ENCODE results near the gene GPATCH3.
"Not testable (repeated sequence)": the region's sequence is repeated elsewhere in the genome, so short reads cannot be mapped to it uniquely, and the experiment has no call there.

GPATCH3 gene

GRCh38 chr1:26873097-26873496 is 27.2 kb downstream of the GPATCH3 start:
- in situ Hi-C loops (cut with MboI; ENCODE audit: low sequenced_read_pairs); DNase-seq (ENCODE audit: low spot score in 2 of 2); H3K27me3 ChIP-seq (ENCODE audit: low read depth); H3K4me3 ChIP-seq; H3K9me3 ChIP-seq; H3K4me1 ChIP-seq: not testable (repeated sequence)
- H3K36me3 ChIP-seq (replicated peaks) = peaks cover 13% of the 10 kb centered on the region

GRCh38 chr1:26864610-26865480 is 35.4 kb downstream of the GPATCH3 start:
- peak; percentile 93 to 97 for DNase-seq (ENCODE audit: low spot score in 2 of 2)
- peaks cover 10% of the 10 kb centered on the region for H3K4me1 ChIP-seq

GRCh38 chr1:26863685-26864077 is 36.6 kb downstream of the GPATCH3 start:
- peaks cover 10% of the 10 kb centered on the region for H3K4me1 ChIP-seq
- no peak for DNase-seq (ENCODE audit: low spot score in 2 of 2)
- in situ Hi-C loops (cut with MboI; ENCODE audit: low sequenced_read_pairs) = no loop called here
- no peaks in the 10 kb centered on the region for H3K27me3 ChIP-seq (ENCODE audit: low read depth)
- H3K4me3 ChIP-seq = no peak overlapping the region; the same call in 1 of the 2 replicates
- H3K9me3 ChIP-seq = no peaks in the 10 kb centered on the region
- H3K36me3 ChIP-seq (replicated peaks) = no peaks in the 10 kb centered on the region

More at GRCh38 chr1:26864610-26865480, 35.4 kb downstream of the GPATCH3 start:
- no peaks in the 10 kb centered on the region for H3K9me3 ChIP-seq
- no peaks in the 10 kb centered on the region for H3K27me3 ChIP-seq (ENCODE audit: low read depth)
- H3K4me3 ChIP-seq = peak overlapping the region; percentile 52
- no peaks in the 10 kb centered on the region for H3K36me3 ChIP-seq (replicated peaks)
- in situ Hi-C loops (cut with MboI; ENCODE audit: low sequenced_read_pairs) = no loop called here

GRCh38 chr1:26862781-26863684 is 37.2 kb downstream of the GPATCH3 start, which contains the start of gene SFN:
Gene SFN, plus strand, starts transcription at chr1:26863149. Its CDS starts 64 bp downstream, at chr1:26863213.
- H3K4me3 ChIP-seq = peak within 1 kb of the TSS; percentile 52
- H3K27me3 ChIP-seq (ENCODE audit: low read depth) = no peaks in the 10 kb centered on the region

GRCh38 chr1:26861889-26862378 is 38.3 kb downstream of the GPATCH3 start:
- no peaks in the 10 kb centered on the region for H3K9me3 ChIP-seq
- no peak overlapping the region for H3K4me3 ChIP-seq
- H3K36me3 ChIP-seq (replicated peaks) = no peaks in the 10 kb centered on the region
- peaks cover 10% of the 10 kb centered on the region for H3K4me1 ChIP-seq
- H3K27me3 ChIP-seq (ENCODE audit: low read depth) = no peaks in the 10 kb centered on the region
- no peak for DNase-seq (ENCODE audit: low spot score in 2 of 2)
- in situ Hi-C loops (cut with MboI; ENCODE audit: low sequenced_read_pairs) = no loop called here

More at GRCh38 chr1:26862781-26863684, 37.2 kb downstream of the GPATCH3 start, which contains the start of gene SFN:
- peak in 1 of 2 experiments; percentile 56 for DNase-seq (ENCODE audit: low spot score in 2 of 2)
- Histone ChIP-seq H3K4me1 (peaks cover 10% of the 10 kb centered on the region), H3K36me3 (replicated peaks) (no peaks in the 10 kb centered on the region), H3K9me3 (no peaks in the 10 kb centered on the region)
- in situ Hi-C loops (cut with MboI; ENCODE audit: low sequenced_read_pairs) = no loop called here

- H3K9me3 ChIP-seq = no peaks in the 10 kb centered on the region
- in situ Hi-C loops (cut with MboI; ENCODE audit: low sequenced_read_pairs) = no loop called here
- no peak for DNase-seq (ENCODE audit: low spot score in 2 of 2)
- peaks cover 10% of the 10 kb centered on the region for H3K4me1 ChIP-seq
- no peaks in the 10 kb centered on the region for H3K27me3 ChIP-seq (ENCODE audit: low read depth)
- no peaks in the 10 kb centered on the region for H3K36me3 ChIP-seq (replicated peaks)
- H3K4me3 ChIP-seq = no peak overlapping the region
These were observed 39.0 kb downstream of the GPATCH3 start for GRCh38 chr1:26861286-26861701.

GRCh38 chr1:26858891-26859640 is 41.2 kb downstream of the GPATCH3 start:
- DNase-seq (ENCODE audit: low spot score in 2 of 2) = no peak
- Histone ChIP-seq H3K4me3 (no peak overlapping the region), H3K36me3 (replicated peaks) (peaks cover 2% of the 10 kb centered on the region), H3K9me3 (no peaks in the 10 kb centered on the region), H3K27me3 (ENCODE audit: low read depth) (no peaks in the 10 kb centered on the region), H3K4me1 (peaks cover 1% of the 10 kb centered on the region)
- in situ Hi-C loops (cut with MboI; ENCODE audit: low sequenced_read_pairs) = no loop called here

- Histone ChIP-seq H3K27me3 (ENCODE audit: low read depth) (no peaks in the 10 kb centered on the region), H3K9me3 (no peaks in the 10 kb centered on the region), H3K36me3 (replicated peaks) (peaks cover 11% of the 10 kb centered on the region), H3K4me3 (no peak overlapping the region), H3K4me1 (no peaks in the 10 kb centered on the region)
- in situ Hi-C loops (cut with MboI; ENCODE audit: low sequenced_read_pairs) = no loop called here
- no peak for DNase-seq (ENCODE audit: low spot score in 2 of 2)
These were observed 42.1 kb downstream of the GPATCH3 start for GRCh38 chr1:26858160-26858559.

- H3K4me3 ChIP-seq = no peak overlapping the region
- in situ Hi-C loops (cut with MboI; ENCODE audit: low sequenced_read_pairs) = no loop called here
- no peaks in the 10 kb centered on the region for H3K9me3 ChIP-seq
- peaks cover 17% of the 10 kb centered on the region for H3K36me3 ChIP-seq (replicated peaks)
- H3K4me1 ChIP-seq = no peaks in the 10 kb centered on the region
- no peak for DNase-seq (ENCODE audit: low spot score in 2 of 2)
- no peaks in the 10 kb centered on the region for H3K27me3 ChIP-seq (ENCODE audit: low read depth)
These were observed 42.7 kb downstream of the GPATCH3 start for GRCh38 chr1:26857473-26858060.

- Histone ChIP-seq H3K4me1 (no peaks in the 10 kb centered on the region), H3K9me3 (no peaks in the 10 kb centered on the region), H3K36me3 (replicated peaks) (peaks cover 22% of the 10 kb centered on the region), H3K27me3 (ENCODE audit: low read depth) (no peaks in the 10 kb centered on the region), H3K4me3 (no peak overlapping the region)
- in situ Hi-C loops (cut with MboI; ENCODE audit: low sequenced_read_pairs) = no loop called here
- DNase-seq (ENCODE audit: low spot score in 2 of 2) = no peak
These were observed 43.4 kb downstream of the GPATCH3 start for GRCh38 chr1:26856604-26857469.

- DNase-seq (ENCODE audit: low spot score in 2 of 2) = no peak
- in situ Hi-C loops (cut with MboI; ENCODE audit: low sequenced_read_pairs) = no loop called here
- Histone ChIP-seq H3K4me1 (no peaks in the 10 kb centered on the region), H3K27me3 (ENCODE audit: low read depth) (no peaks in the 10 kb centered on the region), H3K9me3 (no peaks in the 10 kb centered on the region), H3K4me3 (no peak overlapping the region), H3K36me3 (replicated peaks) (peaks cover 29% of the 10 kb centered on the region)
These were observed 44.1 kb downstream of the GPATCH3 start for GRCh38 chr1:26856181-26856580.

- Histone ChIP-seq H3K4me1 (no peaks in the 10 kb centered on the region), H3K27me3 (ENCODE audit: low read depth) (no peaks in the 10 kb centered on the region), H3K36me3 (replicated peaks) (peaks cover 34% of the 10 kb centered on the region), H3K9me3 (no peaks in the 10 kb centered on the region), H3K4me3 (no peak overlapping the region)
- no peak for DNase-seq (ENCODE audit: low spot score in 2 of 2)
- in situ Hi-C loops (cut with MboI; ENCODE audit: low sequenced_read_pairs) = no loop called here
These were observed 44.6 kb downstream of the GPATCH3 start for GRCh38 chr1:26855636-26856035.

Measured in HAP-1 (cell line).